Neural crest cell (in vitro differentiated cells): Measurements from ENCODE around the gene FGG. TPM values are rescaled to one million over a fixed set of nuclear protein-coding genes. Genes with fewer than 3 reads are reported as not detected.

ENCODE experiments used
- DNase-seq: peaks from one replicate; pipeline ENCODE4 v3.0.0; 2021; ENCODE audit warnings: low read depth, mixed read lengths, low spot score
- H3K27ac Mint-ChIP-seq: one replicate; pipeline ENCODE4 v1.8.0; 2021; ENCODE audit warnings: mild to moderate bottlenecking, mixed read lengths; ENCODE audit not compliant: unreplicated experiment
- H3K27me3 Mint-ChIP-seq: 2 replicates; pipeline ENCODE4 v1.8.0; 2021; ENCODE audit warnings: low read depth, mild to moderate bottlenecking, mixed read lengths
- H3K36me3 Mint-ChIP-seq: 2 replicates; pipeline ENCODE4 v1.8.0; 2021; ENCODE audit warnings: low read depth, mild to moderate bottlenecking, mixed read lengths
- H3K4me1 Mint-ChIP-seq: 2 replicates; pipeline ENCODE4 v1.8.0; 2021; ENCODE audit warnings: mixed read lengths
- H3K4me3 Mint-ChIP-seq: one replicate; pipeline ENCODE4 v1.8.0; 2021; ENCODE audit warnings: mild to moderate bottlenecking, mixed read lengths
- H3K9me3 Mint-ChIP-seq: 2 replicates; pipeline ENCODE4 v1.8.0; 2021; ENCODE audit warnings: mixed read lengths
- CTCF ChIP-seq: fragments of 200-600 bp; sonication (generic); conservative IDR thresholded peaks from 2 replicates; pipeline ENCODE4 v1.5.0; 2021; ENCODE audit warnings: antibody characterized with exemption, mild to moderate bottlenecking
- total RNA-seq: library from RNA; stranded (reverse); gene quantifications from 2 replicates; pipeline ENCODE4 v1.2.1, GENCODE V29; 2021

The FGG gene
- total RNA-seq, 1 donor from 2014 or later, result not detected

GRCh38 chr4:154560419-154560801, 52.0 kb downstream of the FGG start:
- H3K36me3 Mint-ChIP-seq, result no peaks in the 10 kb centered on the region

GRCh38 chr4:154559494-154560418, 52.7 kb downstream of the FGG start:
- Mint-ChIP-seq H3K9me3 (no peaks in the 10 kb centered on the region), H3K27me3 (peaks cover 14% of the 10 kb centered on the region), H3K4me3 (no peak overlapping the region), H3K27ac (no peak overlapping the region), H3K4me1 (no peaks in the 10 kb centered on the region), H3K36me3 (no peaks in the 10 kb centered on the region)
- DNase-seq, result no peak
- peak; percentile 77 for TF ChIP-seq CTCF

More at GRCh38 chr4:154560419-154560801, 52.0 kb downstream of the FGG start:
- Mint-ChIP-seq H3K27ac (no peak overlapping the region), H3K27me3 (peaks cover 14% of the 10 kb centered on the region), H3K4me1 (no peaks in the 10 kb centered on the region), H3K9me3 (no peaks in the 10 kb centered on the region), H3K4me3 (no peak overlapping the region)
- DNase-seq, result no peak
- TF ChIP-seq CTCF, result no peak

GRCh38 chr4:154559141-154559493, 53.3 kb downstream of the FGG start:
- Mint-ChIP-seq H3K9me3 (no peaks in the 10 kb centered on the region), H3K36me3 (no peaks in the 10 kb centered on the region), H3K27me3 (peaks cover 14% of the 10 kb centered on the region), H3K4me1 (no peaks in the 10 kb centered on the region), H3K4me3 (no peak overlapping the region), H3K27ac (no peak overlapping the region)
- DNase-seq, result no peak
- no peak for TF ChIP-seq CTCF

Other genes with a start within 250 kb of the FGG start
- 0.91 and 1.2 TPM in 2 replicates for gene DCHS2, start 120.9 kb downstream of the FGG start, total RNA-seq
- 93.3 and 103 TPM in 2 replicates for gene PLRG1, start 62.3 kb downstream of the FGG start, total RNA-seq
- gene FGB, start 49.6 kb downstream of the FGG start, total RNA-seq, result not detected in 2 replicates
- gene FGA, start 21.9 kb downstream of the FGG start, total RNA-seq, result not detected in 2 replicates
- 0.09 and 0.20 TPM in 2 replicates for gene LRAT, start 131.3 kb upstream of the FGG start, total RNA-seq
- gene RBM46, start 168.6 kb upstream of the FGG start, total RNA-seq, result not detected in 2 replicates